AG09309 (cell line): ENCODE results near the gene ZMIZ1.
"Not testable (repeated sequence)": the region's sequence is repeated elsewhere in the genome, so short reads cannot be mapped to it uniquely, and the experiment has no call there.

ENCODE experiments used
- DNase-seq: peaks from one replicate; pipeline ENCODE4 v3.0.0-alpha.2; 2010; ENCODE audit warnings: low read depth
- H3K4me3 ChIP-seq: 2 replicates; pipeline ENCODE4 v1.5.1; 2011; ENCODE audit warnings: mild to moderate bottlenecking, low read depth, low read length, moderate library complexity; ENCODE audit not compliant: control insufficient read depth
- TF ChIP-seq, protein P1 (sequence below): IDR thresholded peaks from 2 replicates; pipeline ENCODE4 v1.5.1; 2011; ENCODE audit warnings: mild to moderate bottlenecking, low read depth, low read length, inconsistent platforms; ENCODE audit not compliant: insufficient read depth, control insufficient read depth; ENCODE audit errors: missing control alignments

The ZMIZ1 gene

DNA sequence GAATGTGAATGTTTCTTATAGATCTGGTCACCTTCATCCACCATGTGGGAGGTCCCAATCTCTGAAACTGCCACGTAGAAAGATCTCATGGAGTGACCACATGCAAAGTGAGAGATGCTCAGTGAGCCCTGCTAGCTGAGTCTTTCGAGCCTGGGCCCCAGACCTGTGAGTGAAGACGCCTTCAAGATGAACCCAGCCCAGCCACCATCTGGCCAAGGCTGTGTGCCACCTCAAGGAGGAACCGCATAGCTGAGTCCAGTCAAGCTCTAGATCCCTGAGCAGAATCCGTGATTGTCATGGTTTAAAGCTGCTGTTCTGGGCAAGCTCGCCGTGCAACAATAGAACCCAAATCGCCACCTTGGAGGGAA, 258.3 kb downstream of the ZMIZ1 start:
- DNase-seq: no peak
- TF ChIP-seq, protein P1, sequence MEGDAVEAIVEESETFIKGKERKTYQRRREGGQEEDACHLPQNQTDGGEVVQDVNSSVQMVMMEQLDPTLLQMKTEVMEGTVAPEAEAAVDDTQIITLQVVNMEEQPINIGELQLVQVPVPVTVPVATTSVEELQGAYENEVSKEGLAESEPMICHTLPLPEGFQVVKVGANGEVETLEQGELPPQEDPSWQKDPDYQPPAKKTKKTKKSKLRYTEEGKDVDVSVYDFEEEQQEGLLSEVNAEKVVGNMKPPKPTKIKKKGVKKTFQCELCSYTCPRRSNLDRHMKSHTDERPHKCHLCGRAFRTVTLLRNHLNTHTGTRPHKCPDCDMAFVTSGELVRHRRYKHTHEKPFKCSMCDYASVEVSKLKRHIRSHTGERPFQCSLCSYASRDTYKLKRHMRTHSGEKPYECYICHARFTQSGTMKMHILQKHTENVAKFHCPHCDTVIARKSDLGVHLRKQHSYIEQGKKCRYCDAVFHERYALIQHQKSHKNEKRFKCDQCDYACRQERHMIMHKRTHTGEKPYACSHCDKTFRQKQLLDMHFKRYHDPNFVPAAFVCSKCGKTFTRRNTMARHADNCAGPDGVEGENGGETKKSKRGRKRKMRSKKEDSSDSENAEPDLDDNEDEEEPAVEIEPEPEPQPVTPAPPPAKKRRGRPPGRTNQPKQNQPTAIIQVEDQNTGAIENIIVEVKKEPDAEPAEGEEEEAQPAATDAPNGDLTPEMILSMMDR: no peak
- H3K4me3 ChIP-seq: no peak overlapping the region

DNA sequence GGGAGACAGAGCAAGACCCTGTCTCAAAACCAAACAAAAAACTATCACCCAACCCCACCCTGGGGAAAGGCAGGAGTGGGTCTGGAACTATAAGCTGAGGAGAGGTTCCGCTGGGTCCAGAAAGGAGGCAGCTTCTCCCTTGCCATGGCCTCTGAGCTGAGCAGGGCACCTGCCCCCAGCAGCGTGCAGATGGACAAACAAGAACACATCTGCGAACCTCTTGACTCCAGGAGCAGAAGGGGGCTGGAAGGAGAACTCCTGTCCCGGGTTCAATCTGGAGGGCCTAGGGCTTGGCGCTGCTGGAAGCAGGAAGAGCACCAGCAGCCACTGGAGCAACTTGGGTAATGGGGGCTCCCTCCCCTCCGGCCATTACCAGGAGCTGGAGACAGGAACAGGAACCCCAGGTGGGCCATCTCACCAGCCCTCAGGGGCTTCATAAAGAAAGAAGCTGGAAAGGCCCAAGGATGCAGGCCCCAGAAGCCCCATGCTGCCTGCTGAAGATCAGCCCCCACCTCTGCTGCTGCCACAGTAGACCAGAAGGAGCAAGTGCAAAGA, 259.5 kb downstream of the ZMIZ1 start:
- TF ChIP-seq, protein P1: no peak
- DNase-seq: no peak
- no peak overlapping the region for H3K4me3 ChIP-seq

DNA sequence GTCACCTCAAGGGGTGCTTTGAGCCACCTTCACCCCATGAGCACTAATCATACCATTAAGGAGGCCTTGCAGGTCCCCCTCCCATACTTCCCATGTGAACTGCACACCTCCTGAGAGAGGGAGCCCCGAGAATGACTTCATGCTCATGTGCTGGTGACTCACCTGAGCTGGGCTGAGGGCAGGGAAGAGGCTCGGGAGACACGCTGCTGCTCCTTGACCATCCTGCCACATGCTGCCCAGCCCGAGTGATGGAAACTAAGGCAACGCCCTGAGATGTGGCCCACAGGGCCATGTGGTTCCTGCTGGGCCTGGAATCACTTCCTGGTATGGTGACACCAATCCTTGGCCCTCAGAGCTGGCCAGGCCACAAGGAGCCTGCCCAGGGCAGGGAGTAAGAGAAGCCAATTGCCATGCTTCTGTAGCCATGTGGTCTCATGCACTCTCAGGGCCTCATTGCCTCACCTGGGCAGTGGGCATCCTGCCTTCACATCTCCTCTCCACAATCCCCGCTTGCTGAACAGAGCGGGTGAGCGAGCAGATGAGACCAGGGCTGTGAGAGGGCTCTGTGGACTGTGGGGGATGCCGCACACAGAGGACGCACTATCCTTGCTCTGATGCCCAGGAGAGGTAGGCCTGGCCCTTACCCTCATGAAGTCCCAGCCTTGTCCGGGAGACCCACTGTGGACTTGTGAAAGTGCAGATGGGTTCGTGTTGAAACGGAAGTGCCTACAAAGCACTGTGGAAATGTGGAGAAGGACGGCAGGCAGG, 260.2 kb downstream of the ZMIZ1 start:
- TF ChIP-seq, protein P1: no peak
- no peak for DNase-seq
- H3K4me3 ChIP-seq: no peak overlapping the region

DNA sequence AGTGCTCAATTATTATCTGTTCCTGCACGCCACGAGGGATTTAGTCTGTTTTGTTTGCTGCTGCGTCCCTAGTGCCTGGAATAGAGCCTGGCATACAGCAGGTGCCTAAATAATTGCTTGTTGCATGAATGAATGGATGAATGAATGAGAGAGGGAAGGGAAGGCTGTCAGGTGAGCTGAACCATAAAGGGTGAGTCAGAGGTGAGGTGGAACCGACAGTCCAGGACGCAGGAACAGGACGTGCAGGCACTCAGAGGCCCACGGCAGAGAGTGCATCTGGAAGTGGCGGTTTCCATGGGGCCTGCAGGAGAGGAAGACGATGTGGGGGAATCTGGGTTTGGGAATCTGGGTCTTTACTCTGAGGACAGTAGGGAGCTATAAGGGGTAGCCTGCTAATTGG, 260.8 kb downstream of the ZMIZ1 start:
- TF ChIP-seq, protein P1: no peak
- DNase-seq: no peak
- no peak overlapping the region for H3K4me3 ChIP-seq

DNA sequence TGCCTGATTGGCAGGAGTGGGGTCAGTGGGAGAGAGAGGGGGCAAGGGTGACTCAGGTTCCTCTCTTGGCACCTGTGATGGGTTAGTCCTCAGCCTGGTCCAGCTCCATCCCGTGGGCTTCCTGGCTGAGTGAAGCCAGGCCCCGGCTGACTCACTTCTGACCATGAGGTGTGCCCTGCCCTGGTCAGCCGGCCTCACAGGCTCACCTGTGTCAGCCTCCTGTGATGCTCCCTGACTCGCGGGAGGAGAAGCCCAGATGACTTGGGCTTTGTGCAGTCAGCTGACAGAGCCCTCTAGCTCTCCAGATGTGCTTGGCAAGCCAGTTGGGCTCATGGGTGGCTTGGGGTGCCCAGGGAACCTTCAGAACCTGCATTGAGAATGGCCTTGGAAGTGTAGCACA, 262.5 kb downstream of the ZMIZ1 start:
- no peak overlapping the region for H3K4me3 ChIP-seq
- DNase-seq: no peak
- TF ChIP-seq, protein P1: no peak

DNA sequence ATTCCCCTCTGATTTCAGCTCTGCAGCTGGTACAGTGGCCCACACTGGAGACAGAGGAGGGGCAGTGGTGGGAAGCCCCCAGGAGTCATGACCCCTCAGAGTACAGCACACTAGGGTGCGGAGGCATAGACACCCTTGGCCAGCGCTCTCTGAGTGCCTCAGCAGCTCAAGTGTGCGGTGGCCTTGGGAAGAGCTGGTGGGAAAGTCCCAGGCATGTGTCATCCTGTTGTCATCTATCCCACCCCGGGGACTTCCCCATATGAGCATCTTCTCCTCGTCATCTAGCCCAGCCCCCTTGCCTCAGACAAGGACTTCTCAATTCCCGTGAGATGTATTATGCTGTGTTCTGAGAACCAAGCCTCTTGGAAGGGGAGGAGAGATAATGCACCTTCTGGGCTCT, 262.9 kb downstream of the ZMIZ1 start:
- TF ChIP-seq, protein P1: no peak
- DNase-seq: peak; percentile 50

DNA sequence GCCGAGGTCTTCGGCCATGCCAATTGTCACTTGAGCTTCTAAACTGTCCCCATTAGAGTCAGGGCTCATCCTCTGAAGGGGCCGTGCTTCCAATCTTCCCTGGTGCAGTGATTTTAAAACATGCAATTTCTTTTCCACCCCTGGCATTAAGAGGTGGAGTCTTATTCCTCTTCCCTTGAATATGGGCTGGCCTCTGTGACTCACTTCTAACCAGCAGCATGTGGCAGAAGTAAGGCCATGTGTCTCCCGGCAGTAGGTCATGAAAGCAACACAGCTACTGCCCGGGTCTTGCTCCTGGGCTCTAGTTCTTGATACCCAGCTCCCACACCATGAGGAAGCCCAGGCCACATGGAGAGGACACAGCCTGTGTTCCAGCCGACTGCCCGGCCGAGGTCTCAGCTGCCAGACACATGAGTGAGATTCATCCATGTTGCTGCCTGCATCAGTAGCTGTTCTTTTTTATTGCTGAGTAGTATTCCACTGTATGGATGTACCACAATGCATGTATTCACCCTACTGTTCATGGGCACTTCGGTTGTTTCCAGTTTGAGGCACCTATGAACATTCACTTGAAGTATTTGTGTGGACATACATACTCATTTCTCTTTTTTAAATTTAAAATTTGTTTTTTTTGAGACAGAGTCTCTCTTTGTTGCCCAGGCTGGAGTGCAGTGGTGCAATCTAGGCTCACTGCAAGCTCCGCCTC, 264.0 kb downstream of the ZMIZ1 start:
- not testable (repeated sequence) for H3K4me3 ChIP-seq, DNase-seq

More for the DNA sequence above, 262.9 kb downstream of the ZMIZ1 start:
- no peak overlapping the region for H3K4me3 ChIP-seq
